ENCODE data around the gene PPP2R1B. TPM values are rescaled to one million over a fixed set of nuclear protein-coding genes. Genes with fewer than 3 reads are reported as not detected.
"Not testable (repeated sequence)": the region's sequence is repeated elsewhere in the genome, so short reads cannot be mapped to it uniquely, and the experiment has no call there.

PPP2R1B gene
- total RNA-seq, 2 experiments from 2014 or later, result 56.4 to 57.7 TPM

- ChIA-PET CTCF (interaction anchor here (1.0 to 4.5 kb wide), 4 partner anchors 11 to 210 kb away, joined by 3 to 26 read pairs (median 4); no protein-coding TSS in a partner anchor), POLR2A (interaction anchor here (1.1 to 1.2 kb wide), 2 partner anchors 8 to 20 kb away, joined by 3 read pairs; no protein-coding TSS in a partner anchor)
- no peak overlapping the region for H3K4me3 Mint-ChIP-seq
- DNase-seq (no peak), ATAC-seq (no peak)
- no peak overlapping the region for H3K27ac Mint-ChIP-seq
- no peaks in the 10 kb centered on the region for H3K27me3 Mint-ChIP-seq (ENCODE audit: low read depth)
- peaks cover 9% of the 10 kb centered on the region for H3K4me1 Mint-ChIP-seq (ENCODE audit: low read depth)
- no peaks in the 10 kb centered on the region for H3K9me3 Mint-ChIP-seq (ENCODE audit: insufficient read depth)
- peaks cover 42% of the 10 kb centered on the region for H3K36me3 Mint-ChIP-seq (ENCODE audit: low read depth)
Observed at GRCh38 chr11:111797145-111797581, 31.0 kb upstream of the PPP2R1B start.

GRCh38 chr11:111796696-111797095, 30.5 kb upstream of the PPP2R1B start:
- DNase-seq (no peak), ATAC-seq (no peak)
- ChIA-PET POLR2A (interaction anchor here (1.1 kb wide), 1 partner anchor 20 kb away, joined by 3 read pairs; no protein-coding TSS in a partner anchor), CTCF (interaction anchor here (1.0 to 4.5 kb wide), 4 partner anchors 10 to 210 kb away, joined by 3 to 26 read pairs (median 4); no protein-coding TSS in a partner anchor)
- Mint-ChIP-seq H3K4me1 (ENCODE audit: low read depth) (peaks cover 9% of the 10 kb centered on the region), H3K27me3 (ENCODE audit: low read depth) (no peaks in the 10 kb centered on the region), H3K9me3 (ENCODE audit: insufficient read depth) (no peaks in the 10 kb centered on the region), H3K36me3 (ENCODE audit: low read depth) (peaks cover 39% of the 10 kb centered on the region), H3K27ac (no peak overlapping the region), H3K4me3 (no peak overlapping the region)

- ATAC-seq (no peak), DNase-seq (no peak)
- ChIA-PET CTCF (interaction anchor here (1.7 to 4.5 kb wide), 2 partner anchors 15 to 19 kb away, joined by 5 to 26 read pairs; no protein-coding TSS in a partner anchor), POLR2A (no interaction called here)
- Mint-ChIP-seq H3K27ac (no peak overlapping the region), H3K4me3 (no peak overlapping the region), H3K9me3 (ENCODE audit: insufficient read depth) (no peaks in the 10 kb centered on the region), H3K36me3 (ENCODE audit: low read depth) (peaks cover 34% of the 10 kb centered on the region), H3K27me3 (ENCODE audit: low read depth) (no peaks in the 10 kb centered on the region), H3K4me1 (ENCODE audit: low read depth) (peaks cover 9% of the 10 kb centered on the region)
Observed at GRCh38 chr11:111795334-111795985, 29.3 kb upstream of the PPP2R1B start.

GRCh38 chr11:111793863-111794262, 27.7 kb upstream of the PPP2R1B start:
- Mint-ChIP-seq H3K9me3 (ENCODE audit: insufficient read depth) (no peaks in the 10 kb centered on the region), H3K36me3 (ENCODE audit: low read depth) (peaks cover 26% of the 10 kb centered on the region), H3K4me1 (ENCODE audit: low read depth) (peaks cover 9% of the 10 kb centered on the region), H3K4me3 (no peak overlapping the region), H3K27ac (no peak overlapping the region), H3K27me3 (ENCODE audit: low read depth) (no peaks in the 10 kb centered on the region)
- ATAC-seq (no peak), DNase-seq (no peak)
- CTCF ChIA-PET, result interaction anchor here (4.5 kb wide), 1 partner anchor 17 kb away, joined by 26 read pairs; no protein-coding TSS in a partner anchor
- POLR2A ChIA-PET, result no interaction called here

GRCh38 chr11:111792955-111793500, 26.8 kb upstream of the PPP2R1B start:
- Mint-ChIP-seq H3K4me1 (ENCODE audit: low read depth) (peaks cover 9% of the 10 kb centered on the region), H3K27me3 (ENCODE audit: low read depth) (no peaks in the 10 kb centered on the region), H3K27ac (no peak overlapping the region), H3K36me3 (ENCODE audit: low read depth) (peaks cover 22% of the 10 kb centered on the region), H3K9me3 (ENCODE audit: insufficient read depth) (no peaks in the 10 kb centered on the region), H3K4me3 (no peak overlapping the region)
- CTCF ChIA-PET, result interaction anchor here (0.9 to 1.8 kb wide), 2 partner anchors 16 to 48 kb away, joined by 4 to 5 read pairs; no protein-coding TSS in a partner anchor
- POLR2A ChIA-PET, result no interaction called here
- DNase-seq (no peak), ATAC-seq (no peak)

- H3K36me3 Mint-ChIP-seq (ENCODE audit: low read depth), result peaks cover 18% of the 10 kb centered on the region
- ATAC-seq, result no peak
- peaks cover 9% of the 10 kb centered on the region for H3K4me1 Mint-ChIP-seq (ENCODE audit: low read depth)
- DNase-seq, result no peak
- H3K9me3 Mint-ChIP-seq (ENCODE audit: insufficient read depth), result no peaks in the 10 kb centered on the region
- H3K27ac Mint-ChIP-seq, result no peak overlapping the region
- ChIA-PET POLR2A (no interaction called here), CTCF (interaction anchor here (0.9 to 1.8 kb wide), 3 partner anchors 15 to 205 kb away, joined by 3 to 4 read pairs (median 3); no protein-coding TSS in a partner anchor)
- no peaks in the 10 kb centered on the region for H3K27me3 Mint-ChIP-seq (ENCODE audit: low read depth)
- H3K4me3 Mint-ChIP-seq, result no peak overlapping the region
Observed at GRCh38 chr11:111792314-111792713, 26.1 kb upstream of the PPP2R1B start.

- Mint-ChIP-seq H3K4me3 (no peak overlapping the region), H3K36me3 (ENCODE audit: low read depth) (peaks cover 7% of the 10 kb centered on the region), H3K27ac (no peak overlapping the region), H3K4me1 (ENCODE audit: low read depth) (no peaks in the 10 kb centered on the region), H3K27me3 (ENCODE audit: low read depth) (no peaks in the 10 kb centered on the region), H3K9me3 (ENCODE audit: insufficient read depth) (no peaks in the 10 kb centered on the region)
- CTCF ChIA-PET, result interaction anchor here (0.6 kb wide), 1 partner anchor 218 kb away, joined by 3 read pairs; no protein-coding TSS in a partner anchor
- POLR2A ChIA-PET, result interaction anchor here (0.6 to 0.9 kb wide), 3 partner anchors 9 to 337 kb away, joined by 3 to 7 read pairs (median 3); no protein-coding TSS in a partner anchor
- DNase-seq, result no peak
- no peak for ATAC-seq
Observed at GRCh38 chr11:111788464-111788863, 22.3 kb upstream of the PPP2R1B start.

GRCh38 chr11:111788051-111788450, 21.9 kb upstream of the PPP2R1B start:
- ChIA-PET CTCF (no interaction called here), POLR2A (interaction anchor here (0.7 kb wide), 1 partner anchor 336 kb away, joined by 7 read pairs; no protein-coding TSS in a partner anchor)

GRCh38 chr11:111785886-111786412, 19.8 kb upstream of the PPP2R1B start:
- ChIA-PET CTCF (interaction anchor here (1.1 to 1.7 kb wide), 4 partner anchors 9 to 199 kb away, joined by 3 to 9 read pairs (median 4); no protein-coding TSS in a partner anchor), POLR2A (no interaction called here)
- no peaks in the 10 kb centered on the region for H3K4me1 Mint-ChIP-seq (ENCODE audit: low read depth)
- H3K27me3 Mint-ChIP-seq (ENCODE audit: low read depth), result no peaks in the 10 kb centered on the region
- no peaks in the 10 kb centered on the region for H3K9me3 Mint-ChIP-seq (ENCODE audit: insufficient read depth)
- no peak for ATAC-seq
- H3K36me3 Mint-ChIP-seq (ENCODE audit: low read depth), result peaks cover 7% of the 10 kb centered on the region
- DNase-seq, result no peak
- no peak overlapping the region for H3K27ac Mint-ChIP-seq
- H3K4me3 Mint-ChIP-seq, result no peak overlapping the region

More at GRCh38 chr11:111788051-111788450, 21.9 kb upstream of the PPP2R1B start:
- ATAC-seq (no peak), DNase-seq (no peak)
- H3K36me3 Mint-ChIP-seq (ENCODE audit: low read depth), result peaks cover 7% of the 10 kb centered on the region
- H3K27ac Mint-ChIP-seq, result no peak overlapping the region
- H3K4me3 Mint-ChIP-seq, result no peak overlapping the region
- H3K27me3 Mint-ChIP-seq (ENCODE audit: low read depth), result no peaks in the 10 kb centered on the region
- no peaks in the 10 kb centered on the region for H3K4me1 Mint-ChIP-seq (ENCODE audit: low read depth)
- no peaks in the 10 kb centered on the region for H3K9me3 Mint-ChIP-seq (ENCODE audit: insufficient read depth)

GRCh38 chr11:111785076-111785475, 18.9 kb upstream of the PPP2R1B start:
- peaks cover 7% of the 10 kb centered on the region for H3K36me3 Mint-ChIP-seq (ENCODE audit: low read depth)
- no peaks in the 10 kb centered on the region for H3K4me1 Mint-ChIP-seq (ENCODE audit: low read depth)
- no peaks in the 10 kb centered on the region for H3K9me3 Mint-ChIP-seq (ENCODE audit: insufficient read depth)
- ChIA-PET POLR2A (no interaction called here), CTCF (interaction anchor here (1.4 to 1.6 kb wide), 2 partner anchors 8 to 198 kb away, joined by 4 to 9 read pairs; no protein-coding TSS in a partner anchor)
- H3K27me3 Mint-ChIP-seq (ENCODE audit: low read depth), result no peaks in the 10 kb centered on the region
- H3K27ac Mint-ChIP-seq, result no peak overlapping the region
- ATAC-seq (no peak), DNase-seq (no peak)
- no peak overlapping the region for H3K4me3 Mint-ChIP-seq

- CTCF ChIA-PET, result interaction anchor here (1.0 kb wide), 1 partner anchor 11 kb away, joined by 3 read pairs; no protein-coding TSS in a partner anchor
- not testable (repeated sequence) for H3K27me3 Mint-ChIP-seq (ENCODE audit: low read depth); DNase-seq; H3K9me3 Mint-ChIP-seq (ENCODE audit: insufficient read depth); ATAC-seq; H3K4me1 Mint-ChIP-seq (ENCODE audit: low read depth); H3K27ac Mint-ChIP-seq; H3K36me3 Mint-ChIP-seq (ENCODE audit: low read depth); H3K4me3 Mint-ChIP-seq
- POLR2A ChIA-PET, result interaction anchor here (0.6 kb wide), 1 partner anchor 512 kb away, joined by 5 read pairs; no protein-coding TSS in a partner anchor
Observed at GRCh38 chr11:111784311-111784710, 18.1 kb upstream of the PPP2R1B start.

All from activated CD8-positive, alpha-beta T cell treated with anti-CD3 and anti-CD28 coated beads, Interleukin-2, amount 10 ng/mL, durations not matched to agents 7 days and 5 days (primary cell).